Stimulated activated CD8-positive, alpha-beta memory T cell treated with anti-CD3 and anti-CD28 coated beads, Interleukin-4, amount 100 ng/mL, for 48 hours (primary cell): ENCODE measurements around the gene CKM.
"Not testable (repeated sequence)": the region's sequence is repeated elsewhere in the genome, so short reads cannot be mapped to it uniquely, and the experiment has no call there.

ENCODE experiments used
- DNase-seq: peaks from one replicate; pipeline ENCODE4 v3.0.0-alpha.2; 2020

The CKM gene

GRCh38 chr19:45348367-45349125 lies 25.9 kb upstream of the CKM start:
- DNase-seq = no peak

DNA sequence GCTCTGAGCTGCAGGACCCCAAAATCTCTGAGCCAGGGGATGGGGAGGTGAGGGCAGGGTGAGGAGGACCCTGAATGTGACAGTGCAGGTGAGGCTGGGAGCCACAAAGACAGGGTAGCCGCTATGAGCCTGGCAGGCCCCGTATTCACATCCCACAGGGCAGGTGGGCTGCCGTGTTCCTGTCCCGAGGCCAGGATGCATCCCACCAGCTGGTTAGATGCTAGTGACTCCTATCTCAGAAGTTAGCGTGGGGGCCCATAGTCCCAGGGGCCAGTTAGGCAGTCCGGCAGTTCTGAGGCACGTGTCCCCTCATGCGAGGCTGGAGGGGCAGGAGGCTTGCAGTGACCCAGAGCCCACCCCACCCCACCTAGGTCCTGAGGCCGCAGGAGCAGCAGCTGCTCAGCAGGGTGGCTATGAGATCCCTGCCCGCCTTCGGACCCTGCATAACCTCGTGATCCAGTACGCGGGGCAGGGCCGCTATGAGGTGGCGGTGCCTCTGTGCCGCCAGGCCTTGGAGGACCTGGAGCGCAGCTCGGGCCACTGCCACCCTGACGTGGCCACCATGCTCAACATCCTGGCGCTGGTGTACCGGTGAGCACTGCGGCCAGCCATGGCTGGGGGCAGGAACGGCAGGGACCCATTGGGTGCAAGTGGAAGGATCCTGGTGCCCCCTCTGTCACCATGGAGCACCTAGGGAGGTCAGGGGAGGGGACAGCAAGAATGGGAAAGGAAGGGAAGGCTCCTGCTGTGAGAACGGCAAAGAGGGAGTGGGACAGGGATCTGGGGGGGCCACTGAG lies 25.1 kb upstream of the CKM start:
- no peak for DNase-seq

DNA sequence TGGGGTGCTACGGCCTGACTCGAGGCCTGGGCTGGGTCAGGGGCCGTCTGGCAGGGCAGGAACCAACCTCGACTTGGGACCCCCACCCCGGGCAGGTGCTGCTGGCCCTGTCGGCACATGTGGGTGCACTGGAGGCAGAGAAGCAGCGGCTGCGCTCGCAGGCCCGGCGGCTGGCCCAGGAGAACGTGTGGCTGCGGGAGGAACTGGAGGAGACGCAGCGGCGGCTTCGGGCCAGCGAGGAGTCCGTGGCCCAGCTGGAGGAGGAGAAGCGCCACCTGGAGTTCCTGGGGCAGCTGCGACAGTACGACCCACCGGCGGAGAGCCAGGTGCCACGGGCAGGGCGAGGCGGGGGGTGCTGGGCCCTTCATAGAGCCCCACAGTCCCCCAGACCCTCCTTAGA lies 23.8 kb upstream of the CKM start:
- no peak for DNase-seq

GRCh38 chr19:45345506-45345860 lies 22.8 kb upstream of the CKM start:
- DNase-seq = no peak

DNA sequence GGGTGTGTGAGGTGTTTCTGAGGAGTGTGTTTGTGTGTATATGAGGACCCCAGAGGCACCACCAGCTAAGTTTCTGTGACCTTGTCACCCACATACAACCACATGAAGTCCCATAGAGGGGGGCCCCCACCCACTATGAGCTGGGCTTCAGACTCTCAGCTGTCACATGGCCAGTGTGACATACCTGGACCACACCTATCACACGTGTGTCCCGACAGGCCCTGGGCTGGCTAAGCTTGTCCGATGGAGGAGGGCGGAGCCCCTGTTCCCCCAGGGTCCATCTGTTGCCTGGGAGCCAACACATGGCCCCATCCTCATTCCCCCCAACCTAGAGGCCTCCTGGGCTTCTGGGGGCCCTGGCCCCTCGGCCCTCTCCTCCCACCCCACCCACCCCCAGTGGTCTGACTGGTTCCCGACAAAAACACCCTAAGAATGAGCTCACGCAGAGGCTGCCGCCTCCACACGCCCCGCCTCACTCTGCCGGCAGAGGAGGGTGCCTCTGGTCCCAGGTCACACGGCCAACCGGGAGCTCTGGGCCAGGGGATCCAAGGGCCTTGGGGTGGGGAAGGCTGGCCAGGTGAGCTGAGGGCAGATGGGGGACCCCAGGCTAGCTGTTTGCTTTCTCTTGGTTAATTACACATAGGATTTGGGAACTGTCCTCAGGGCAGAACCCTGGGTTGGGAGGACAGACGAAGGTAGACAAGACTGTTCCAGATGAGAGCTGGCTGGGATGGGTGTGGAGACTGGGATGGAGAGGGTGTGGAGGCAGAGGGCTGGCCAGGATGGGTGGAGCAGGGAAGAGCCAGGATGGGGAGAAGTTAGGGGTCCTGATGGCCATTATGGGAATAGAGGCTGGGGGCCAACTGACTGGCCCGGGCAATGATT lies 22.2 kb upstream of the CKM start:
- no peak for DNase-seq

GRCh38 chr19:45342911-45343310 lies 20.2 kb upstream of the CKM start:
- no peak for DNase-seq

DNA sequence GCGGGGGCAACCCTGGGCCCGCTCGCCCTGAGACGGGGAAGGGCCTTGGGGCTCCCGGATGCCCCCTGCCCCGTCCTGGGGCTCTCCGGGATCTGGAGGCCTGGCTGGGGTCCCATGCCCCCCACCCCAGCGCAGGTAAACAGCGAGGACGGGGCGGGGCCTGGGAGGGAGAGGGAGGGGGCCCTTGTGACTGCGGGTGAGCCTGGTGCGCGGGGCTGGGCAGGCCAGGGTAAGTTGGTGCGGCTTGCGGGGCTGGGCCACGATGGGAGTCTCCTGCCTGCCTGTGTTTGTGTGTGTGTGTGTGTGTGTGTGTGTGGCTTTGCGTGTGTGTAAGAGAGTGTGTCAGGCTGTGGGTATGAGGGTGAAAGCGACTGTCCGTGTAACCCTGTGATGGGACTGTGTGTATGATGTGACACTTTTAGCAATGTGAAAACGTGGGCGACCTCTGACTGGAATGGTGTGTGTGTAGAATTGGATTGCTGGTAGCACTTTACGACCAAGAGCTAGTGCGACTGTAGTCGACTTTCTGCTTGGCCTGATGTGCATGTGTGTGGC lies 18.3 kb upstream of the CKM start:
- DNase-seq = no peak

GRCh38 chr19:45340232-45340898 lies 17.7 kb upstream of the CKM start, which contains the start of gene KLC3:
KLC3 (plus strand) TSS chr19:45340750; CDS start chr19:45345542, 4,792 bp downstream.
- DNase-seq = peak; percentile 64

- no peak for DNase-seq
Observed at GRCh38 chr19:45339629-45340028, 17.0 kb upstream of the CKM start.

GRCh38 chr19:45336696-45337251 lies 14.1 kb upstream of the CKM start:
- DNase-seq = no peak

- DNase-seq = not testable (repeated sequence)
Observed at GRCh38 chr19:45334881-45335280, 12.2 kb upstream of the CKM start.

GRCh38 chr19:45333609-45334303 lies 11.1 kb upstream of the CKM start:
- DNase-seq = no peak

DNA sequence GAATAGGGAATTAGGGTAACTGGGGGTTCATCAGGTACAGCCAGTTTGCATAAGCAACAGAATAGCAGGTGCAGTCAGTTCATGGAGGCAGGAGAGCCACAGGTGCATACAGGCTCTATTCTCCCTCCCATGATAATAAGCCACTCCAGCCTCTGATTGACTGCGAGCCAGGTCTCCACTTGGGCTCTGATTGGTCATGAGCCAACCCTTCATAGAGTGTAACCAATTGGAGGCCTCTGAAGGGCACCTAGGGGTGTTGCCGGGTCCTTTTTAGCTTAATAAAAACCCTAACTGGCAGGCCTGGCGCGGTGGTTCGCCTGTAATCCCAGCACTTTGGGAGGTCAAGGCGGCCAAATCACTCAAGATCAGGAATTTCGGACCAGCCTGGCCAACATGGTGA lies 8.7 kb upstream of the CKM start:
- no peak for DNase-seq

DNA sequence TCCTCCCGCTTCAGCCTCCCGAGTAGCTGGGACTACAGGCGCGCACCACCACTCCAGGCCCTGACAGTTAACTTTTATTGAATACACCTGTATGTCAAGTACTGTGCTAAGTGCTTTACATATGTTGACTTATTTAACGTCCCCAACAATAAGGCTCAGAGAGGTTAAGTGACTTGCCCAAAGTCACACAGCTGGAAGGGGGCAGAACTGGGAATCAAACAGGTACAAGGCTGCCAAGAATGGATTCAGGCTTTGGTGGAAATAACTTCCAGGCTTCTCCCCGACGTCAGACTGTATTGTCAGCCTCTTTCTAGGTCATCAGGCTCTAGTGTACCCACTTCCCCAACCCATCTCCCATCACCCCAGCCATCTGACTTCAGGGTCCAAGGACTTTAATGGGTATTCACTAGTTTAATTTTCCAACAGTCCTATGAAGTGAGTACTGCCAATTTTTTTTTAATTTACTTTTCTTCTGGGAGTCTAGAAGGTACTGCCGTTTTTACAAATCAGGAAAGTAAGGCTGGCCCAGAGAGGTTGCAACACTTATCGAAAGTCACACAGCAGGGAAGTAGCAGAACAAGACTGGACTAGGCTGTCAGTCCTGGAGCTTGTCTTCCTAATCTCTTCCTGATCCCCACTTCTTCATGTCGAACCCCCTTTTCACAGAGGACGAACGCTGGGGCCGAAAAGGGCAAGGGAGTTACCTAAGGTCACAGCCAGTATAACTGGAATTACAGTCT lies 4.9 kb upstream of the CKM start:
- no peak for DNase-seq

DNA sequence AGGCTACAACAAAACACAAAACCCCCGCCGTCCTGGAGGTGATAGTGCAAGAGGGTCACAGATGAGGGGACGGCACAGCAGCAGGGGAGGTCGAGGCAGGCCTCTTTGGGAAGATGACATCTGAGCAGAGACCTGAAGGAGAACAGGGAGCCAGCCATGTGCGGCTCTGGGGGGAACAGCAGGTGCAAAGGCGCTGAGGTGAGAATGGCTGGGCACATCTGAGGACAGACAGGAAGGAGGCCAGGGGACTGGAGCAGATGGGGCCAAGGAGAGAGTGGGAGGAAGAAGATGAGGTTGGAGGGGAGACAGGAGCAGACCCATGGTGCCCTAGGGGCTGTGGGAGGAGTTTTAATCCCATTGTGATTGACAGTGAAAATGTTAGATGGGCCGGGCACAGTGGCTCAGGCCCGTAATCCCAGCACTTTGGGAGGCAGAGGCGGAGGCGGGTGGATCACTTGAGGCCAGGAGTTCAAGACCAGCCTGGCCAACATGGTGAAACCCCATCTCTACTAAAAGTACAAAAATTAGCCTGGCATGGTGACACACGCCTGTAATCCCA lies 1.8 kb upstream of the CKM start:
- no peak for DNase-seq

DNA sequence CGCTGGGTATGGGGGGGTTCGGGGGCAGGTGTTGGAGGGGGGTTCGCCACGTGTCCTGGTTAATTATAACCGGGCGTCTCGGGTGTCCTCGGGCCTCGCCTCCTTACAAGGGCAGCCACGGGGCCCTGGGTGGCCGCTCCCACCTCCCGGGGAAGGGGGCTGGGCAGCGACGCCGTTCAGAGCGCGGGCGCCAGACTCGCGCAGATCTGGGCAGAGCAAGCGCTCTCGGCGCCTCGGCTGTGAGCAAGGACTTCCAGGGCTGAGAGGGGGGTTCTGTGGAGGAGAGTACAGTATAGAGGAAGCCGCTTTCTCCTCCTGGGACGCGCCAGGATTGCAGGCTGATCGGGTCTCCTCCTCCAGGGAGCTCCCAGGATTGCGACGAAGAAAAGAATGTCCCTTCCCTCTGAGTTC lies 1.0 kb upstream of the CKM start:
- no peak for DNase-seq

GRCh38 chr19:45322311-45322710 lies 364 bp downstream of the CKM start:
- no peak for DNase-seq

DNA sequence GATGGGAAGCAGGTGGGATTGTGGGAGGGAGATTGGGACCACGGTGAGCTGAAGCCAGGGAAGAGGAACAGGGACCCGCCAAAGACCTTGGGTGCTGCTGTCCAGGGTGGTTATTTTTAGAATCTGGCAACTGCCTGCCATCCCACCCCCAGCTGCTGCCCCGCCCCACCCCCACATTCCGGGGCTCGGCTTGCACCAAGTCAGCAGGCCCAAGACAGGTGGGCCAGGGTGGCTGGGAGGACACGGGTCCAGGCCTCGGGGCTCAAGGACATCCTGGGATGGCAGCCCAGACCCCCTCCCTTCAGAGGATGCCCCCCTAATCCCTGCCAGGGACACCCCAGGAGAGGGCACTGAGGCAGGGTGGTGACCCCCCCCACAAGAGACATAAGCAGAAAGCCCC lies 827 bp downstream of the CKM start:
- no peak for DNase-seq

- no peak for DNase-seq
Observed at GRCh38 chr19:45320997-45321775, 1.5 kb downstream of the CKM start.

DNA sequence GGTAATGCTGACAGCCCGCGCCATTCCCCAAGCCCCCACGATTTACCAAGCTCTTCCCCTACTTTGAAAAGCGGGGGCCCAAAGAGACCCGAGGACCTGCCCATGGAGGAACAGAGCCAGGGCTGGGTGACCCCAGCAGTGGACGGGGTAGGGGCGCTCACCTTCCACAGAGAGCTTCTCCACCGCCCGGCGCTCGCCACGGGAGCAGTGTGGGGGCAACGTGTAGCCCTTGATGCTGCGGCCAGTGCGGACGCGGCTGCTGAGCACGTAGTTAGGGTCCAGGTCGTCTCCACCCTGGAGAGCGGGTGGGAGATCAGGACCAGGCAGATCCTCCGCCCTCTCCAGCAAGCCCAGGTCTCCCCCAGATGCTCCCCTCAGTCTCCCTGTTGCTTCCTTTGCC lies 7.4 kb downstream of the CKM start:
- no peak for DNase-seq
